Amniotic epithelial cell (primary cell): ENCODE results near the gene CLPSL2.

Experiments
- DNase-seq: peaks from one replicate; pipeline ENCODE4 v3.0.0-alpha.2; 2010; ENCODE audit warnings: low read depth

Gene CLPSL2

DNA sequence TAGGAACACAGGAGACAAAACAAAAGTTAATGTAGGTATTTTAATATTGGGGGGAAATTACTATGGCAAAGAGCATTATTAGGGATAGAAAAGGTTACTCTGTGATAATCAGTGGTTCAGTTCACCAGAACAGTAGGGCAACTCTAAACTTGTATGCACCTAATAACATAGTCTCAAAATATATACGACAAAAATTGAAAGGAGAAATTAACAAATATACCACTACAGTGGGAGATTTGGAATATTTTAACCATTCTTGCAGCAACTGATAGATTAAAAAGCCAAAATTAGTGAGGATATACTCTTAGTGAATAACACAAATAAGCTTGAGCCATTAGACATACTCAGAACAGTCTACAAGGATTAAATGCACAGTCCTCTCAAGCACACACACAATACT lies 28.5 kb upstream of the CLPSL2 start:
- DNase-seq, result no peak

GRCh38 chr6:35750557-35750956 lies 25.8 kb upstream of the CLPSL2 start:
- DNase-seq, result no peak

GRCh38 chr6:35751594-35751993 lies 24.8 kb upstream of the CLPSL2 start:
- DNase-seq, result no peak

- DNase-seq, result no peak
These were observed 24.1 kb upstream of the CLPSL2 start for GRCh38 chr6:35752330-35752729.

DNA sequence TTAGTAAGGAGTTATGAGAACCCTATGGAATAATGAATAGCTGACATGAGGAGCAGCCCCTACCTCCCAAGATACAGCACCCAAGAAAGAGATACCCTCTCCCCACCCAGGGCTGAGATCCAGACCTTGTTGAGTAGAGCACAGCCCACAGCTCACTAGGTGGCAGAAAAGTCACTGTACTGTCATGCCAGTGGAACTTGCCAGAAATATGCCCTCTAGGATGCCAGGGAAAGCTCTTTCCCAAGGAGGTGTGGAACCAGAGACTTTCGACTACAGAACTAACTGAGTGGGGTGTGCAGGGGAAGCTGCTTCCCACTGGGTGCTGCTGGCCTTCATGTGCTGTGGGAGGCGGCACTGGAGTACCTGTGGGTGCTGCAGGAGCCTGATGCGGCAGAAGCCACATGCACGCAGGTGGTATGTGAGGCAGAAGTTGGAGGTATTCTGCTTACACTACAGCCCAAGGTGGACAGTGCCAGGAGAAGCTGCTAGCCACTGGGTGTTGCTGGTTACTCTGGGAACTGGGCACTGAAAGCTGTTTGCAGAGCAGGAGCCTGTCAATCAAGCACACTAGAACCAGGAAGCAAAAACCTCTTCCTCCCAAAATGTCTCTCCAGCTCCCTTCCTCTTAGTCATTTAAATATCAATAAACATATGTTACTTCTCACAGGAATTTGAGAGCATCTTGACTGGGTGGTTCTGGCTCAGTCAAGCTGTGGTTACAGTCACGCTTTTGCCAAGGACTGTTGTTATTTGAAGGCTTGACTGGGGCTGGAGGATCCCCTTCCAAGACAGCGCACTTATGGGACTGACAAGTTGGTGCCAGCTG lies 21.7 kb upstream of the CLPSL2 start:
- DNase-seq, result no peak

DNA sequence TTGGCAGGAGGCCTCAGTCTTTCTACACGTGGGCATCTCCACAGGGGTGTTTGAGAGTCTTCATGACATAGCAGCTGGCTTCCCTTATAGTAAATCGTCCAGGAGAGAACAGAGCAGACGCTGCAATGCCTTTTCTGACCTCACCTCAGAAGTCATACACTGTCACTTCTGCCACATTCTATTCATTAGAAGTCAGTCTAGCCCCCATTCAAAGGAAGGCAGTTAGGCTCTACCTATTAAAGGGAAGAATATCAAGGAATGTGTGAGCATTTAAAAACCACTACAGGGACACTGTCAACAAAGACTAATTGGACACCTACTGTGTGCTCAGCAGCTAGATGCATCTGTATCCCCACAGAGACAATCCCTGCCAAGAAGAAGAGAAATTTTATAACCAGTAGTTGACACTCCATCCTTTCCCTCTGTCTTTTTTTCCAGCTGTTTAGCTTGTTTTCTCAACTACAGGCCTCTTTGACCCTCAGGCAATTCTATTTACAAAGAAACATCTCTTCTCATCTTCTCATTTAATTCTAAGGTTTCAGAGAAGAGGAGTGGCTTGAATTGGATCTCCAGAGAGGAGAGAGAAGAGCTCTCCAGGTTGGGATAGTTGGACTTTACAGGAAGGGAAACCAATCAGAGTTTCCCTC lies 21.0 kb upstream of the CLPSL2 start:
- DNase-seq, result no peak

GRCh38 chr6:35757456-35758123 lies 18.8 kb upstream of the CLPSL2 start:
- peak; percentile 63 for DNase-seq

- DNase-seq, result no peak
These were observed 17.0 kb upstream of the CLPSL2 start for GRCh38 chr6:35759426-35759825.

DNA sequence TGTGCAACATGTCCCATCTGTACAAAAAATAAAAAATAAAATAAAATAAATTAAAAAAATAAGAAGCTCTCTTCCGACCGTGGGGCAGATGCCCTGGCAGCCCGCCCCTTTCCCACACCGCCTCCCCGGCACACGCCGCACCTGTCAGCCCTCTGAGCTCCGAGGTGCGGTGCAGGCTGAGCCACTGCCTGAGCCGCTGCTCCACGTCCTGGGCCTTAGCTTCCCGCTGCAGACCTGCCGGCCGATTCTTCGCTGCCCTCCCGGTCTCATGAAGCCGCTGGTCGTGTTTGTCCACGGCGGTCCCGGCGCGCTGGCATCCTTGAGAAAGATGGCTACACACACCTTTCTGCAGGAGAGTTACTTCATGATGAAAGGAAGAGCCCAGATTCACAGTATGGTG lies 10.7 kb upstream of the CLPSL2 start:
- DNase-seq, result no peak

- no peak for DNase-seq
These were observed 7.2 kb upstream of the CLPSL2 start for GRCh38 chr6:35769211-35769610.

- DNase-seq, result no peak
These were observed 5.1 kb upstream of the CLPSL2 start for GRCh38 chr6:35771343-35771627.

DNA sequence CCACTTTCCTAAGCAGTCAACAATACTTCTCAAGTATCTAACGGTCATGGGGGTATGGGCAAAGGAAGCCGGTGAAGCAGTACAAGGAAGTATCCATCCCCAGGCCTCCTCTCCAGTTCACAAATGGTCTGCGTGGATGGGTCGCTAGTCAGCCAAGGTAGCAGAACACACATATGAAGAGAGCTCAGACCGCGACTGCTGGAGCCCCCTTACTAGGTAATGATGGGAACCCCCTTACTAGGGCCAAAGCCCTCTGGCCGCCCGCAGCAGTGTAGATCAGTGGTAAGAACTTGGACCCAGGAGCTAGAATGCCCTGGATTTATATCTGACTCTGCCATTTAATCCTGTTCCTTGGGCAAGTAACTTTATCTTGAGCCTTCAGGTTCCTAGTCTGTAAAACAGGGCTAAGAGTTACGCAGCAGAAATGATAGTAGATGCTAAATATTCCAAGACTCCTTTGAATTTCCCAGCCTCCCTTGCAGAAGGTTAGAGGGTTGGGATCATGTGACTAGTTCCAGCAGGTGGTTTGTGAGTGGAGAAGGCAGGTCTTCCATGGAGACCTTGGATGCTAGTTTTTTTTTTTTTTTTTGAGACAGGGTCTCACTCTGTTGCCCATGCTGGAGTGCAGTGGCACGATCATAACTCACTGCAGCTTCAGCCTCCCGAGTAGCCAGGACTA lies 2.1 kb upstream of the CLPSL2 start:
- DNase-seq, result no peak

GRCh38 chr6:35775031-35775430 lies 1.4 kb upstream of the CLPSL2 start:
- DNase-seq, result no peak

GRCh38 chr6:35777356-35778102 lies 1.1 kb downstream of the CLPSL2 start:
- DNase-seq, result no peak

DNA sequence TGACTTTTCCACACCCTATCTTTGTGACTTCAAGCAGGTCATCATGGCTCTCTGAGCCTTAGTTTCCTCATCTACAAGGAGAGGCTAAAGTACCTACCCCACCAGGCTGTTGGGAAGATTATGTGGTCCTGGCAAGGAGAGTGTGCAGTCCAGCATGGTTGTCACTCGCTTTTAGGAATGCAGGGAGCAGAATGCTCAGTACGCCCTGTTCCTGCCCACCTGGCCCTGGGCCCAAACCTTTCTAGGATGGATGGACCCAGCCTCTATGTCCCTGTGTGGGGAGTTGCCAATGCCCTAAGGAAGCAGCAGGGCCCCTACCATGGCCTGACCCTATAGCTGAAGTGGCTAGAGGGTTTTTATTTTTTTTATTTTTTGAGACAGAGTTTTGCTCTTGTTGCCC lies 2.0 kb downstream of the CLPSL2 start:
- no peak for DNase-seq

GRCh38 chr6:35780719-35781118 lies 4.3 kb downstream of the CLPSL2 start, which contains the start of gene CLPSL1:
CLPSL1 (plus strand) TSS chr6:35781019; CDS start chr6:35781111, 92 bp downstream.
- DNase-seq, result no peak

GRCh38 chr6:35781290-35781689 lies 4.9 kb downstream of the CLPSL2 start:
- no peak for DNase-seq

GRCh38 chr6:35782424-35782823 lies 6.0 kb downstream of the CLPSL2 start:
- no peak for DNase-seq

DNA sequence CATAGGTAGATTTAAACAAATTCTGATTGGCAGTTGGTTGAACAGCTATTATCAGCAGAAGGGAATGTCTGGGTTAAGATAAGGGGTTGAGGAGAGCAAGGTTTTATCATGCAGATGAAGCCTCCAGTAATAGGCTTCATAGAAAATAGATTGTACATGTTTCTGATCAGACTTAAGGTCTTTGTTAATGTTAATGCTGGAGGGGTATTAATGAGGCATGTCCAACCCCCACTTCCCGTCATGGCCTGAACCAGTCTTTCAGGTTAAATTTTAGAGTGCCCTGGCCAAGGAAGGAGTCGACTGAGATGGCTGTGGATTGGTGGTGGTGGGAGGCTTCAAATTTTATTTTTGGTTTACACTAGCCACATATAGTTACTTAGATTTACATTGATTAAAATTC lies 7.8 kb downstream of the CLPSL2 start:
- no peak for DNase-seq

DNA sequence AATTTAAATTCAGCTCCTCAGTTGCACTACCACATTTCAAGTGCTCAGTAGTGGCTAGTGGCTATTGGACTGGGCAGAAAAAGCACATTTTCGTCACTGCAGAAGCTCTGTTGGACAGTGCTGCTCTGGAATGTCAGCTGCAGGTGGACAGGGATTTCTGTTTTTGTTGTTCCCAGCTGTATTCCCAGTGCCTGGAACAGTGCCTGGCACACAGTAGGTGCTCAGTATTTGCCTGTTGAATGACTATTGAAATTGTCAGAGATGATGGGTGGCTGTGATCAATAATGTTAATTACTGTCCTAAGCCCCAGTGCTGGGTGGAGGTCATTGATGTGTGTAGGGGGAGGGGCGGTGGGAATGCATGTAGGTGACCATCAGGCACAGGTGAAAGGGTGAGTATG lies 9.9 kb downstream of the CLPSL2 start:
- no peak for DNase-seq

GRCh38 chr6:35786810-35787209 lies 10.4 kb downstream of the CLPSL2 start:
- no peak for DNase-seq
